HG03432 (cell line): ENCODE measurements around the gene DNTT.
A peak's percentile ranks its signal among the peaks of the same experiment; 100 is the strongest.

Experiments
- ATAC-seq: cut with Tn5 transposase; IDR thresholded peaks from one replicate; pipeline ENCODE4 v1.9.1; 2021; ENCODE audit warnings: mild to moderate bottlenecking, moderate library complexity; ENCODE audit not compliant: unreplicated experiment

Gene DNTT

DNA sequence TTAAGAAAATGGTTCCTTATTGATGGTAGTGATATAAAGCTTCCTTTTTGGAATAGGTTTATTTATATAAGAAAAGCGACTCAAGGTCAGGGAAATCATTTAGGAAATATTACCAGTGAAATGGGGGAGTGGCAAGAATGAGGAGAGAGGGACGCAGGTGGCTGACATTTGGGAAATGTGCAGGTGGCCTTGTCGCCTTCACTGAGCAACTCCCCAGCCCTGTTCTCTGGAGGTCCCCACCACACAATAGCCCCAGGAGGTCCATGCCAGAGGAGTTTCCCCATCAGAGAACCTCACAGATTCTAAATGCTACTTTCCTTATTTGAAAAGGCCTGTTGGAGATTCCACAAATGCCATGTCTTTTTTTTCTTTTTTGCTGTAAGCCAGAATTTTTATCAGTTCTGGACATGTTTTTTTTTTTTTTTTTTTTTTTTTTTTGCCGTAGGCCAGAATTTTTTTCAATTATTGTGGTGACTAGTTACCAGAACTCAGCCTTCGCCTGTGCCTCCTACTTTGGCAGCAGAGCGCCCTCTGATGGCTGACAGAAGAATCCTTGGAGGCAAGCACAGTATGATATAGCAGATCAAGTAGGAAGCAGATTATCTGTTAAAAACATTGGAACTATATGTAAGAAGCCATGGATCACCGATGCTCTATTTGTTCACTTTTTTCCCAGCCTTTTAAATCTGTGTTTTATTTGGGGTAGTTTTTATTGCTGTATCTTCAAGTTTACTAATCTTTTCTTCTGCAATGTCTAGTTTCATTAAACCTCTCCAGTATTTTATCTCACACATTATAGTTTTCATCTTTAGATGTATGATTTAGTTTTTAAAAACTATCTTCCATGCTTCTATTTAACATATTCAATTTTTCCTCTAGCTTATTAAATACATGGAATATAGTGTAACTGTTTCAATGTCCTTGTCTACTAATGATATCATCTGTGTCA lies 36.0 kb downstream of the DNTT start:
- ATAC-seq = peak; percentile 74

DNA sequence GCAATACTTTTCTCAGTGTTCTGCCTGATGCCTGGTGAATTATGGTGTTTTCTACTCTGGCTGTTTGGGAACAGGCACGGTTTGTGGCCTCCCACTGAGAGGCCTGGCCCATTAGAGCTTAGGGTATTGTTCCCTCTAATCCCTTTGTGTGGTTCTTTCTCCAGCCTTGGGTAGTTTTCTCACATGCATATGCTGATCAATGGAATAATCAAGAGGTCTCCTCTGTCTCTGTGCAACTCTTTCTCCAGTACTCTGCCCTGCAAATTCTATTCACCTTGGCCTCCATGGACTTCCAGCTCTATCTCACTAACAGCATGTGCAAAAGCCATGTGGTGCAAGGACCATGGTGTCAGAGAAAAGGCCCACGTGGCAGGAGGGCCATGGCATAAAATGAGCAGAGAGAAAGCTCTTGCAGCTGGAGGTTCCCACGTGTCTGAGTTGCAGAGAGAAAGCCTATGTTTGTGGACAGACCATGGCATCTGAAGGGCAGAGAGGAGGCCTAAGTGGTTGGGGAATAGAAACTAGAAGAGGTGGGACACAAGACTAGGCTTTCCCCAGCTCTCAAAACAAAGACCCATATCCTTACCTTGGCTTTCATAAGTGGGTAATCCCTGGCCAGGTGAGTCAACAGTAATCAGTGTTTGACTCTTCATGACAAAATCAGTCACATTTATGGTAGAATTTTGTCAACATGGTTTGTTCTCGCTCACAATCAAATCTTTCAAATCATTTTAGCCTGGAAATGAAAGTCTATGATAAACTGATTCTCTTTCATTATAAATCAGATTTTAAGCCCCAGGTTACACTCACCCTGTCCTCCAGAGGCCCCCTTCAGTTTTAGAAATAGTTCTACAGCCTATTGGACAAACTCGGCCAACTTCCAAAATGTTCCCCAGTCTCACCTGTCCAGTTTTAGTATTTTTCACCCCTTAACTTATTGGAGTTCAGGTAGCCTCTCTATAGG lies 37.3 kb downstream of the DNTT start:
- no peak for ATAC-seq

DNA sequence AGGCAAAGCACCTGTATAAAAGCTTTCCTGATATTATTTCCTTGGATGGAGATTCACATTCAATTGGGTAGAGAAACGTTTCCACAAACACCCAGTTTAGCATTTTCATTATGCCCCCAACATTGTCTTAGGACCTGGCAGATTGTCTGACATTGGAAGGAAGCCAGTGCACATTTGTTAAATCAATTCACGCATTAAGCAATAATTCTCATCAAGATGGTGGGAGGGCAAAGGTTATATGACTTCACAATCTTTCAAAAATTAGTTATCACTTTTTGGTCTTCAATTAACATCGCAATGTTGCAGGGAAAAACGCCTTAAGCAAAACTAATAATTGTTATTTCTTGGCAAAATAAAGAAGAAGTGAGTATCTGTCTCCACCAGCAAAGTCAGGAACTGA lies 38.2 kb downstream of the DNTT start:
- no peak for ATAC-seq

DNA sequence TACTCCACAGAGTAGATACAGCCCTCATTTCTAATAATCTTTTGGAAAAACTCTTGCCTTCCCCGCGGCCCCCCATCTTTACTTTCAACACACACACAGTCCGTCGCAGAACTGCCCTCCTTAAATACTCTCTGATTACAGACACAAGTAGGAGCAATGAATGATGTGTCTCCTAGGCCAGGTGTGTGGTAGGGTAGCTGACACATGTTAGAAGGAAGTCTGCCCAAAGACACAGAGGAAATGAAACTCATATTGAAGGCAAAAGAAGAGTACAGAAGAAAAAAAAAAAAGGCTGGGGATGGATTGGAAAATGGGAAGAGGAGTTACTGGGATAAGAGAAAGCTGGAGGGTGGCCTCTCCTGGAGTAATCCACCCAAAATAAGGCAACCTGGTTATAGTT lies 39.9 kb downstream of the DNTT start:
- ATAC-seq = no peak

DNA sequence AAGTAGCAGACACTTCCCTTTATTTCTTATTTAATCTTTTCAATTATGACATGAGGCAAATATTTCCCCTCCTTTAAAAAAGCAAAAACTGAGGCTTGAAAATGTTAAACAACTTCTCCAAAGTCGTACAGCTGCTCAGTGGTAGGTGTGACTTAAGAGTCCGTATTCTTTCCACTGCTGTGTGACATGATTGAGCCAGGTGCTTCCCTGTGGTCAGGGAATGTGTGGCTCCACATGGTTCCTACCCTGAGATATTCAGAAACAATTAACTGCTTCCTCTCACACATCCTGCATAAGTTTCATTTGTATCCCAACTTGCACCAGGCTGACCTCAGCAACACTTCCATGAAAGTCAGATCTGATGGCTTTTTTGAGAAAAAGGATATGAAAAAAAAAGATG lies 41.0 kb downstream of the DNTT start:
- ATAC-seq = no peak

DNA sequence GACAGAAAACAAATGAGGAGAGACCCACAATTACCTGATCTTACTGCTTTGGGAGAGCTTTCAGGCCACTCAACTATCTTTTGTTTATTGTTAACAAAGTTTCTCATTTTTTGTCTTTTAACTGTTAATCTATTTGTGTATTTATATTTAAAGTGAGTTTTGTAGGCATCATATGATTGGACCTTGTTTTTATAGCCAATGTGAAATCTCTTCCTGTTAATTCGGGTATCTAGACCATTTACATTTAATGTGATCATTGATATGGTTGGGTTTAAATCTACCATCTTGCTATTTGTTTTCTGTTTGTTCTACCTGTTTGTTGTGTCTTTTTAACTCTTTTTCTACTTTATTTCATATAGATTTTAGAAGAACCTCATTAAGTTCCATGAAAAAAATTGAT lies 42.1 kb downstream of the DNTT start:
- no peak for ATAC-seq

DNA sequence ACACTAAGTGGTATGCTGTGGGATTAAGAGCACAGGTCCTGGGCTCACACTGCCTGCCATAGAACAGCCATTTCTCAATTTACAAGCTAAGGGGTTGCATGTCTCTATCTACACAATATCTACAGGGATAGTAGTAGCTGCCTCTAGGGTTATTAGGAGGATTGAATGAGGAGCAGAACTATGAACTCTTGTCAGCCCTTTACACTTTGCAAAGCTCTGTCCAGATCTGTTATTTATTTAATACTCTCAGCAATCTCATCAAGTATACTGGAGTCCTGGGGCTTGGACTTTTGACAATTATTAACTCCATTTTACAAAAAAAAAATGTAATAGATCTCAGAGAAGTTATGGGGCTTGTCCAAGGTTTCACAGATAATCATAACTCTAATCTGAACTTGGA lies 47.8 kb downstream of the DNTT start:
- no peak for ATAC-seq

DNA sequence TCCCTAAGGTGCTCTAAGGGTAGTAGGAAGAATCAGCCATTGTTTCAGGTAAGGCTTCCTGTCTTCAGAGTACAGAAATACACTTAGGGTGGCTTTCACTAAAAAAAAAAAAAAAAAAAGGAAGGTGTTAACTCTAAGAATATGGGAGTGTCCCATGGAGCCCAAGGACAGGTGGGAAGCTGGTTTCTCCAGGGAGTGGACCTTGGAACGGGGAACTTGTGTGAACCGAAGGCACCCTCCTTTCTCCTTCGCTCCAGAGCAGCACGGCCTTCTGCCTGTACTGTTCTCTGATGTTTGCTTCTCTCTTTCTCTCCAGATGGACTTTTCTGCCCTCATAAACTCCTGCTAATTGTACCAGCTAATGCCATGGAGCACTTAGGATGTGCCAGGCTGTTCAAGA lies 48.3 kb downstream of the DNTT start:
- no peak for ATAC-seq

DNA sequence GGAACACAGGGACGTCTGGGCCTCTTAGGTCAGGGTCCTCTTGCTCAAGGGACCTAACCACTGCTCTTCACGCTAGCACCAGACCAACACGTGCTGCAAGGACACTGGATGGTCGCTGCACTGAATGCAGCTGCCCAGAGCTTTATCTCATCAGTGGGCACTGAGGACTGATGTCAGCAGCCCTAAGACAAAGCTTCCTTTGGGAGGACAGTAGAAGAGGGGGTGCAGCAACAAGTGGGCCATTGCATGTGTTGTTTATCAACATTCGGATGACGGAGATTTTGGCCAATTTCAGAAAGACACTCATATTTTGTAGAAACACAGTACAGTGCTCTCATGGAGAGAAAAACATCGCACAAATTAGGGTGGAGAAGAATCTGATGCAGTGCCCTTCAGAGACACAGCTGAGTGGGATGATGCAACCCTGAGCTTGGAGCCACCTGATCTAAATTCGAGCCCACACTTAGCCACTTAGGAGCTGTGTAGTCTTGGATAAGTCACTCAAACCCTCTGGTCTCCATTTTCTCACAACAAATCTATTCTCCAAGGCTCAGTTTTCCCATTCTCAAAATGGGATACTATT lies 52.9 kb downstream of the DNTT start:
- ATAC-seq = no peak

DNA sequence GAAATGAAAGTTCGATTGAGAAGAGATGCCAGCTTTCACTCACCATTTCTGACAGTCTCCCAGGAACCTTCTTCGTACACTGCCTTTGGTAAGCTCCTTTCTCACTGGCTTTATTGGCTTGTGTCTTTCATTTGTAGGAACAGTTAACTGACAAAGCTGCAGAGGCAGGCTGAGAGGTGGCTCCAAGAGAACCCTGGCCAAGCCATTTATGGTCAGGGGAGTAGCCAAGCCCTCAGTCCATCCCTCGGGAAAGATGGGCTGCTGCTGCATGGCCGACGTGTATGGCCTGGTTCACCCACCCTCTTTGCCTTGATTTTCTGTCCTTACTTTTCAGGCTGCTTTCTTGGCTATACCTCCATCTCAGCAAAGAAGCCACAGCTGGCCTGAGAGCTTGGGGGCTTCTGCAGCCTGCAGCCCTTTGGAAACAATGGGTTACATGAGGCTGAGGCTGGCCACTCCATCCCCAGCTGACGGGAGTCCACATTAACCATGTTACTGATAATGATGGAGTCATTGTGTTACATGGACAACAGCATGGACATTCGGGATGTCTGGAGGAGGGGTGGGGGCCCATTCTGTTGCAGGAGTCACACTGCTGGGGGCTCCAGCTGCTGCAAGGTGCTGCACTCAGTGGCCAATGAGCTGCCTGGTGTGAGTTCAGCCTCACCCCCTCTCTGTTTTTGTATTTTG lies 54.8 kb downstream of the DNTT start, which contains the start of gene OPALIN:
Gene OPALIN, minus strand, starts transcription at position 152 of the 690 bp plus-strand sequence. Its CDS starts 106 bp downstream, at position 46.
- ATAC-seq = no peak

DNA sequence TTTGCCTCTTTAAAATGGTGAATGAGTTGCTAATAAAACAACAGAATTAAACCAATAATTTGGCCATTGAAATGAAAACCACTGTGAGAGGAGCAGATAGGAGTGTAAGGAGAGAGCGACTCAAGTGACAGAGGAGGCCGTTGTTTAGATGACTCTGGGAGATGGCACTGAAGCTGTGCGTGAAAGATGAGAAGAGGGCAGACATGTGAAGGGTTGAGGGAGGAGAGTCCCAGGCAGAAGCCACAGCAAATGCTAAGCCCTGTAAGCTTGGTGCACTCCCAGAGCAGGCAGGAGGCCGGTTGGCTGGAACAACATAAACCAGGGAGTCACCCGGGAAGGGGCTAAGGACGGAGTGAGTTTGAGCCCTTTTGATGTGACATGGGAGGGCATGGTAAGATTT lies 55.4 kb downstream of the DNTT start:
- no peak for ATAC-seq

DNA sequence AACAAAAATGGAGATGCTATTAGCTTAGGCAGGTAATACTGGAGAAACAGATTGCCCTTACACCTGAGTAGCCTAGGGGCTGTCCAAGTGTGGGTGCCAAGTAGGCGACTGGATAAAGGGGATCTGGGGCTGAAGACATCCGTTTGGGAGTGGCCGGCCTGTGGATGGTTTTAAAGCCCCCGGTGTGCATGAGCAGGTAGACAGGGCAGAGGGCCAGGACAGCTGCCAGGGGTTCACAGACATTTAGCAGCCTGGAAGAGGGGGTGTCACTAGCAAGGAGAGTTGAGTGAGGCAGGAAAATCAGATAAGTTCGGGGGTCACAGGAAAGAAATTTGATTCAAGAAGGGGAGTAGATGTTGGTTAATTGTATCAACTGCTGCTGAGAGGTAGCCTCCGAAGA lies 56.1 kb downstream of the DNTT start:
- ATAC-seq = no peak

DNA sequence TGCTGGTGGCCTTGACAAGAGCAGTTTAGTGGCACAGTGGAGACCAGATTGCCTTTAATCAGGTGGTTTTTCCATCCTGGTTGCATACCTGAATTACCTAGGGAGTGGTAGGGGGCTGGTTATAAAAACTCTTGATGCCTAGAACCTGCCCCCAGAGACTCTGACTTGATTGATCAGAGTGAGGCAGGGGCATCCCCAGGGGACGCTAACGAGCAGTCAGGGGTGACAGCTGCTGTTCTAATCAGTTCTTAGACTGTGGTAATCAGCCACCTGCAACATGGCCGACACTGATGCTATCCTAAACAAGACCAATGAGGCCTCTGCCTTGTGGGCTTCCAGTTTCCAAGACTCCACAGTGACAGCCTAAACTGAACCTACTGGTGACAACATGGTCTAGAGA lies 56.5 kb downstream of the DNTT start:
- no peak for ATAC-seq

DNA sequence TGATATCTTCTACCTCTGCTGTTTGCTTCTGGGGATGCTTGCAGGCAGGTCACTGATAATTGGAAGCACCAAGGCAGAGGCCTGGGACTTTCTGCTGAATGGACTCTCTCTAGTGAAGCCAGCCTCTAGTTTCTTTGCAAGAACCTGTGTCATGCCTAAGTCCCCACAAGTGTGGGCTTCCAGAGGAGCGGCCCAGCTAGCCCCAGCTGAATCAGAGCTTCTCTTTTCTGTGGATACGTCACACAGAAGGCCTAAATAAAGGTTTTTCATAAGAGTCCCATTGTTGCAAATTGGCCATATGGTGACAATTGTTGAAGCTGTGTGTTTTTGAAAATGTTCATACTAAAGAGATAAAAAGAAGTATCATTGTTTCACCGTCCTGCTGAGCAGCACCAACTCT lies 61.3 kb downstream of the DNTT start:
- no peak for ATAC-seq

DNA sequence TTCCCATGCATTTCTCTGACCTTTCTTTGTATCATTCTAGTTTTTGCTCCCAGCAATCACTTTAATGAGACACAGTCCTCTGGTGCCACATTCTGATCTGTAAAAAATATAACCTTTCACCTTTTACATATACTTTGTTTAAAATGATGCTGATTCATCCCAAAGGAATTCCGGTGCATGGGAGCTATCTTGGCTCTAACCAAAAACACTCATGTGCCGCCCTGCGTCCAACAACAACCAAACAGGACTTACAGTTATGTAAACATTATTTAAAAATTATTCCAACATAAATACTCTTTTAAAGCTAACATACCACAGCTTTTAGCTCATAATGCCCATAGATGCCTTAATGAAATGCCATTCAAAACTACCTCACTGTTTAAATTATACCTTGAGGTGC lies 62.3 kb downstream of the DNTT start:
- ATAC-seq = no peak

DNA sequence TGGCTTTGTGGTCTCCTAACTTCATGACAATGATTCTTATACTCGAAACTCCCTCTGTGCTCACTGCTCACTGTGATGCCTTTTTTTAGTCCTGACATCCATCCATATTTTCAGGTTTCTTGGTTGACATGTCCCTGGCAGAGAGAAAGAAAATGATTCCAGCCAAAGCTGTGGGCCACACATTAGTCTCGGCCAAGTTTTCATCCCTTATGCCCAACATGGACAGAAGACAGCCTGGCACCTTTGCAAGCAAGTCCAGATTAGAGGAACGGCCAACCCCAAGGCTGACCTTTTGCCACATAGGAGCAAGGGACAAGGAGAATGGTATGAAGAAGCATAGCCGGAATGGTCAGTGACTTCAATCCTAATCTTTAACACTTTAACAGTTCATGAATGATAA lies 63.2 kb downstream of the DNTT start:
- ATAC-seq = no peak

DNA sequence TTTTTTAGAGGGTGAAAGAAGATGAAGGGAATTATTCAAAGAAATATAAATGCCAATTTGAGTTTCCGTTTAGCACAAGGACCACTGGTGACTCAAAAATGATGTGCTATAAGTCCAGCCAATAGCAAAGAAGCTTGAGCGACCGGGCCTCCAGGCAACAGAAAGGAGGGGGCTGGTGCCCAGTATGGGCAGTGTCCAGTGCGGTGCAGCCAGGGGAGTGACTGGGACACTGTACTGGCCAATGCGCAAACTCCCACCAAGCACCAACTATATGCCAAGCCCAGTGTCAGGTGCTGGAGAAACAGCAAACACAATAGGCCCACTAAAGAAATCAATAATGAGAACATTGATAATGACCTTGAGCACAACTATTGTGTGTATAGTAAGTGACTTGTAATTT lies 64.7 kb downstream of the DNTT start:
- no peak for ATAC-seq

DNA sequence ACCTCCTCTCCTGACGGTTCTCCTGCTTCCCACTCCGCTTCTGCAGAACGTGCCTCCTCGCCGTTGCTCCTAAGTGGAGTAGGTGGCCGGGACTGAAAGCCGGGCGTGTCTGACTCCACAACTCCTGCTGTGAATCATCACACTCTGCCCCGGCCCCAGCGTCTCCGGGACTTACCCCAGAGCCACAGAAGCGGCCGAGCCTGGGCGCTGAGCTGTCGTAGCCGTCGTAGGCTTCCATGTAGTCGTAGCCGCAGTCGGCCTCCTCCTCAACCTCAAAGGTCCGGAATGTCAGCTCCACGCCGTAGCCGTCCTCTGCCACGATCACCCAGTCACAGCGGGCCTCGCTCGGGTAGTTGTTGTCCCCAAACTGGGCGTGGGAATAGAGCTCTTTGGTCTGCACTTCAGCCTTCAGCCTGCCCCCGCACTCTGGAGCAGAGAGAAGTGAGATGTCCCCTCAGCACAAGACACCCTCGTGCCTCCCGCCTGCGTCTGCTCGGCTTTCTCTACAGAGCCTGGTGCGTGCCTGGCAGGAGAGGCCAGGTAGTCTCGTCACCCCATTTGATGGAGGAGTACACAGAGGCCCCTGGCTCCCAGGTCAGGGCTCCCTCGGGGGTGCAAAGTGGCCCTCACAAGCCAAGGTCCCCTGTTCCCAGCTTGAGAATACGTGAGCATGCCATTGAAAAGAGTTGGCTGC lies 65.8 kb downstream of the DNTT start:
- ATAC-seq = no peak

DNA sequence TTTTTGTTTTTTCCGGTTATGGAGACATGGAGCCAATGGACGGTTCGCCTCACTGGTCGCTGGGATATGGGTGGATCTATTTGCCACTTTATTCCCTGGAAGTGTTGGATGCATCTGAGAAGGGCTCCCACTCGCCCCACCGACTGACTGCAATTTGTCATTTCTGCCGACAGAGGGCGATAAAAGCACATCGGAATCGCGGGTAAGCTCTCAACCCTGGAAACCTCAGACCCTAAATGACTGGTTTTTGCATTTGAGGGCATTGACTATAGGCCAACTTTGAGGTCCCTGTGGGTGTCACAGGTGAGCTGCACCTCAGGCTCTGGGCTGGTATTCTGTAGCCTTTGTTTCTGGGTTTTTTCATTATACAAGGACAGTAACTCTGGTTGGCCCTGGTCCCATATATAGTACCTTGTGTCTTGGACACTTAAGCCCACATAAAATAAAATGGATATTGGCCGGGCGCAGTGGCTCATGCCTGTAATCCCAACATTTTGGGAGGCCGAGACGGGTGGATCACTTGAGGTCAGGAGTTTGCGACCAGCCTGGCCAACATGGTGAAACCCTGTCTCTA lies 66.4 kb downstream of the DNTT start:
- ATAC-seq = no peak

DNA sequence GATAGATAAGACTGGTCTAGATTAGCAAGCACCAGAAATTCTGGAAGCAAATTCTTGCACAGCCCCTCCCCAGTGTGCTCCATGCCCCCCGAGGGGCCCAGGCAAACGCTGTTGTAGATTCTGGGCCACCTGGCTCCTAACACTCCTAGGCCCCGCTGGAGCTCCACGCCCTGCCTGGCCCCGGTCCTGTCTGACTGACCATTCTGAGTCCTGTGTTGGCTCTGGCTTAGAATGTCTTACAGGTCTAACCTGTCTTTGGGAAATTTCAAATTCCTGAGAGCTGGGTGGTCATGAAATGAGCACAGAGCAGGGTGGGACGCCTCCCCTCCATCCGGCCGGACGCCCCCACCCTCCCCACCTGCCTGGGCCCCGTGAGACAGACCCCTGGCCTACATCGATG lies 67.1 kb downstream of the DNTT start:
- no peak for ATAC-seq
